Neural cell (in vitro differentiated cells): ENCODE measurements around the gene MST1.

Experiments
- EZH2 ChIP-seq: fragments of 200-600, 300-800 bp; shearing (Covaris generic), sonication (generic); IDR thresholded peaks from 2 replicates; pipeline ENCODE4 v1.6.1; 2014; ENCODE audit warnings: antibody characterized with exemption, low read length, borderline replicate concordance, mild to moderate bottlenecking; ENCODE audit not compliant: insufficient read depth, poor library complexity, severe bottlenecking
- POLR2AphosphoS5 ChIP-seq: IDR thresholded peaks from 2 replicates; pipeline ENCODE4 v1.6.1; 2012
- SMC3 ChIP-seq: fragments of 450-650 bp; conservative IDR thresholded peaks from 2 replicates; pipeline ENCODE4 v1.6.1; 2014; ENCODE audit warnings: antibody characterized with exemption, mild to moderate bottlenecking, moderate library complexity; ENCODE audit not compliant: poor library complexity
- TF ChIP-seq, protein P1 (sequence below): fragments of 450-650 bp; IDR thresholded peaks from 2 replicates; pipeline ENCODE4 v1.5.1; 2014; ENCODE audit warnings: antibody characterized with exemption, mild to moderate bottlenecking, moderate library complexity; ENCODE audit not compliant: poor library complexity, severe bottlenecking

DNA sequence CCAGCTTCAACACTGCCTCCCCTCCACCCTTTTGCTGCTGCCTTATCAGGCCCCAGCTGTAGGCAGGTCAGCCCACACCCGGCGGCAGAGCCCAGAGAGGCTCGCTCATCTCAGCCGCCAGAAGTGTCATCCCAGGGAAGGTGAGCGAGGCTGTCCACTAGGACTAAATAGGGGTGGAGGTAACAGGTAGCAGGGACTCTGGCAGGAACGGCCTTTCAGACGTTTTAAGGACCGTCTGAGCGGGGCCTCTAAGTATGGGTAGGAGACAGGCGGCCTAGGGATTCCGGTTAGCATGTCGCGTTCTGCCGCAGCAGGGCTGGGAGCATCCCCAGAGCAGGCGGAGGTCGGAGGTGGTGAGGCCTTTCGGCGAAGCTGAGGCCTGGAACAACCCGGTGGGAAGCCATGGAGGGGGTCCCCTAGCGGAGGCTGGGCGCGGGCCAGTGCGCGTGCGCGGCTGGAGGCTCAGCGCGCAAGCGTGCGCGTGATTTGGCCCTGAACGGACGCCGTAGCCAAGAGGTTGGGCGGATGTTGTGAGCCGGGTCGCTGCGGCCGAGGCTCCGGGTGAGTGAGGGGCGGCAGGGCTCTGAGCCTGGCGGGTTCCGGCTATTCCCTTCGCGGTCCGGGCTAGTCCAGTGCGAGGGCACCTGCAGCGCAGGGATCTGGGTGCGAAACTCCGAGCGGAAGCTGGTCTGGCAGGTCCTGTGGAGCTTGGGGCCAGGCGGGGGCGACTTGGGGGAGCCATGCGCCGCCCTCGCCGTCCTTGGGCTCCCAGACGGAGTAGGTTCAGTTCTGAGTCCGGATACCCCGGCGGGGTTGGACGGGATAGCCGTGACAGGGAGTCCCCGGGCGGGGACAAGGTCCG lies at the start of gene MST1, which contains the start of gene RNF123:
- TF ChIP-seq, protein P1, sequence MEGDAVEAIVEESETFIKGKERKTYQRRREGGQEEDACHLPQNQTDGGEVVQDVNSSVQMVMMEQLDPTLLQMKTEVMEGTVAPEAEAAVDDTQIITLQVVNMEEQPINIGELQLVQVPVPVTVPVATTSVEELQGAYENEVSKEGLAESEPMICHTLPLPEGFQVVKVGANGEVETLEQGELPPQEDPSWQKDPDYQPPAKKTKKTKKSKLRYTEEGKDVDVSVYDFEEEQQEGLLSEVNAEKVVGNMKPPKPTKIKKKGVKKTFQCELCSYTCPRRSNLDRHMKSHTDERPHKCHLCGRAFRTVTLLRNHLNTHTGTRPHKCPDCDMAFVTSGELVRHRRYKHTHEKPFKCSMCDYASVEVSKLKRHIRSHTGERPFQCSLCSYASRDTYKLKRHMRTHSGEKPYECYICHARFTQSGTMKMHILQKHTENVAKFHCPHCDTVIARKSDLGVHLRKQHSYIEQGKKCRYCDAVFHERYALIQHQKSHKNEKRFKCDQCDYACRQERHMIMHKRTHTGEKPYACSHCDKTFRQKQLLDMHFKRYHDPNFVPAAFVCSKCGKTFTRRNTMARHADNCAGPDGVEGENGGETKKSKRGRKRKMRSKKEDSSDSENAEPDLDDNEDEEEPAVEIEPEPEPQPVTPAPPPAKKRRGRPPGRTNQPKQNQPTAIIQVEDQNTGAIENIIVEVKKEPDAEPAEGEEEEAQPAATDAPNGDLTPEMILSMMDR = peak; percentile 62
- TF ChIP-seq SMC3 (peak; percentile 44), EZH2 (no peak), POLR2AphosphoS5 (peak; percentile 87)
